GM19193 (cell line): ENCODE measurements around the gene CABCOCO1.

Experiments used
- POLR2A ChIP-seq: IDR thresholded peaks from 4 replicates; pipeline ENCODE4 v1.6.1; 2011; ENCODE audit not compliant: insufficient read depth, insufficient read length; ENCODE audit errors: extremely low read depth

The CABCOCO1 gene

DNA sequence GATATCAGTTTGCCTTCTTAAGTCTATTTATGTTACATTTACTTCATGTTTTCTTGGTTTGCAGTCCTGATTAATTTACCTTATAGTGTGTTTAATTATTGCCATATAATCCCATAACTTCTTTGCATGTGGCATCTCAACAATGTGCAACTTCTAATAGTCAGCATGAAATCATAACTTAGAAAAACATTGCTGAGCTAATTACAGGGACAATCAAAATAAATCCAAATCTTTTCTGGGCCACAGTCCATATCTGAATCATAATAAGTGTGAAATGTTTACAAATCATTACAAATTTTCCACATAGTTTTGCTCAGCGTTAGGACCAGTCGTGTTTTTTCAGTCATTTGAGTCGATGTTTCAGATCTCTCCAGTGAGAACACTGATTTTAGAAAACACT, 29.1 kb upstream of the CABCOCO1 start:
- no peak for TF ChIP-seq POLR2A

DNA sequence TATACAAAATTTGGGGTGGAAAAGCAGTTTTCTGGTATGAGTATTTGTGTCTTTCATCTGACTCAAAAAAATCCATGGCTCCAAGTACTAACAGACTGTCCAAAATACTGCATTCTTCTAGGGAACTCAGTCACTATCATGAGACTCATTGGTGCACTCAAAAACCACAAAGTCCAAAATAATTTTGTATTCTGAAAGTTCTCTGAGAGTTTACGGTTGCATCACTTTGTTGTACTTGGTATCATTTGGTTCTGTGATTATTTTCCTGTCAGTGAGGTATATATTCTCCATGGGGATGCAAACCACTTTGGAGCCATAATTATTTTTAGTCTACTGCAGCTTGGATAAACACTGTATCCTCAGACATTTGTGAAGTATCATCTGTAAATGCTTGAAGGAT, 28.0 kb upstream of the CABCOCO1 start:
- TF ChIP-seq POLR2A, result no peak

DNA sequence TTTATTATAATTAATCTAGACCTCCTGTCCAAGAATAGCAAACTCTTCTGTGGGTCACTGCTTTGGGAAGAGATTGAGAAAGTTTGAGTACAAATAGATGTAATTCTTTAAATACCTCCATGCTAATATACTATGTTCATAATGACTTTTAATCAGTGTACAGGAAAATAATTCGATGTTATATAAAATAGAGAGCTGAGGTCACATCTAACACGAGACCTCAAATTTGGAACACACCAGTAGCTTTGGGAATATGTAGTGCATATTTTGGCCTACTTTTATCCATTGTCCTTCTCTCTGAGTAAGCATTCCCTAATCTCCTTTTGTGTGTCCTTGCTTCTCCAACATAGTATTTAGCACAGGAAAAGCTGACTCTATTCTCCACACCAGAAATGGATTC, 27.3 kb upstream of the CABCOCO1 start:
- TF ChIP-seq POLR2A, result no peak

DNA sequence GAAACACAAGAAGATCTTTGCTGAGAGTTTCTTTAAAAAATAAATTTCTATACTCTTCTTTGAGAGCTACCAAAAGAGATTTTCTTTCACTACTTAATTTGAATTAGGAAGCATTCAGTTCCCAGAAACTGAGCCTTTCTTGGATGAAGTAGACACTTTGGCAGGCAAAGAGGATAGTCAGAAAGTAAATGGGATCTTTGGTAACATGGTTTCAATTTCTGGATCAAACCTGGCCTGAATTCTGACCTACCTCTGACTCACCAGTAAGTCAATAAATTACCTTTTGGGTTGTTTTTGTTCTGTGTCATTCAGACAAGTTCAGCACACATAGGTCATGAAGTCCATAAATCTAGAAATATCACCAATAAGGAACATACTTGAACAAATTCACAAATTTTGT, 26.8 kb upstream of the CABCOCO1 start:
- TF ChIP-seq POLR2A, result no peak

DNA sequence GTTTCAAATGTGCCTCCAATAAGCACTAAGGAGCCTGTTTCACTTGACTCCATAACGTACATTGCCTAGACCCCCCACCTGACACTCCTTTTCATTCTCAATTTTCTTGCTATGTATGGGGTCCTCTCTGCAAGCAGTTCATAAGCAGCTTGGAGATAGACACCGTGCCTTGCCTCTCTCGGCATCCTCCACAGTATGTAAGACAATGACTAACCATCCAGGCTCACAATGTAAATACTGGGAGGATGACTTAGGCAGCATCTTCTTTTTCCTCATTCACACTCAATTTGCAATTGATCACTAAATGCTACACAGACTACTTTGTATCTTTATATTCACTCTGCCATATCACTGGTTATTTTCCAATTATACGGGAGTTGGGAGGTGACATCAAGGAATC, 22.8 kb upstream of the CABCOCO1 start:
- no peak for TF ChIP-seq POLR2A

DNA sequence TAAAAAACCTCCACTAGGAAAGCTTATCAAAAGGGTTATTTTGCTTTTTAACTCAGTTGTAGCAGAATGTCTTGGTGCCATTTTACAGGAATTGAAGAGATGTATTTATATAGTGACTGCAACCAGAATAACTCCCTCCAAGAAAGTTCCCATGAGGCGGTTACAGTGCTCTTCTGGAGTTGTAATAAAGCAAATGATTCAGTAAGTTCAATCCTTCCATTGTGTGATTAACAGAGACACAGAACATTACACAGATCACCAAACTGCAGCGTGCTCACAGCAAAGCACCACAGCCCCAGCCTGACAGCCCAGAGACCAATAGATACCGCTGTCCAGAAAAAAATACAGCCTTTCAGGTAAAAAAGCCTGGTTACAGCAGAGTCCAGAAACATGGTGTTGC, 21.9 kb upstream of the CABCOCO1 start:
- no peak for TF ChIP-seq POLR2A

DNA sequence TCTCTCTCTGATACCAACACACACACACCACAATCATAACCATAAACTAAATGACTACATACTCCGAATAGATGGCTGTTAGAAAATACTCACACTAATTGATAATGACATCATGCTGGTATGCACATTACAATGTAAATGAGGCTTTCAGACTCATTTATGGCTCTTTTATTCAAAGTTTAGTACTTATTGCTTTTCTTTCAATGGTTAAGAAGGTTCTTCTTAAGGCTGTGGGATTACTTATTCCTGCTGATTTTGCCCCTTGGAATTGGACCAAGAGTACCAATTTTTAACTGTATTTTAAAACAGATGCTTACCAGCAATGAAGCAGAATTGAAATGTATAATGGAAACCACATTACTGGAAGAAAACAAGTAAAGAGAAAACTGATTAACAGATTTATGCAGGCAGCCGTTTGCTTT, 20.6 kb upstream of the CABCOCO1 start:
- TF ChIP-seq POLR2A, result no peak

DNA sequence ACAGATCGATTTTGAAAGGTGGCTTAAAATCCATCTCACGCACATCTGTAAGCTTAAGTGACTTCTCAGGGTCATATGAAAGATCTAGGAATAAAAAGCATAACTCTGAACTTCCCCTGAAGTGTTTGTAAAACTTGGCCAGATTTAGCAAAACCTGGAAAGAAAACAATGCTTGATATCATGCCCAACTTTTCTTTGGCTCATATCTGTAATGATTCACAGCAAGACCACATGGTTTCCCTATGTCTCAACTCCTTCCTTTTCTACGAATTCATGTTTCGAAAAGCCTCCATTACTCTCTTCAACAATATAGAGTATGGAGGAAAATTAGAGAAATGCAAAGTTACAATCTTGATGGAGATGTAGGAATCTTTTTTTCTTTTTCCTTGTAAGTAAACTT, 20.1 kb upstream of the CABCOCO1 start:
- TF ChIP-seq POLR2A, result no peak

DNA sequence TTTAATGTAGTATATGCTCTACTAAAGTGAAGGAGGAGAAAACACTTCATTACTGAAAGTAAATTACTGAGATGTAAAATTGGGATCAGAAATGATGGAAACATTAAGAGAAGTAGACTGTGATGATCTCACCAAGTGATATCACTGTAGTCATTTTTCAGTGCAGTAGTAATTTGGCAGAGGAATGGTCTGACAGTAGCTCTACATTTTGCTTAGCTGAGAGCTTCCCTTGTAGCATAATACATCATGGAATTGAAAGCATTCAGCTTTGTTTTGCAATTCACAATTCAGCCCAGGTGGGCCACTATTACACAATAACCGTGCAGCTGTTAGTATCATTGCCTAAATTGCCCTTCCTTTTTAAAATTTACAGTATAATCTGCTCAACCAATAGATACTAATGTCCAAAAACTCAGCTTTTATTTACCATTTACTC, 19.4 kb upstream of the CABCOCO1 start:
- TF ChIP-seq POLR2A, result no peak

DNA sequence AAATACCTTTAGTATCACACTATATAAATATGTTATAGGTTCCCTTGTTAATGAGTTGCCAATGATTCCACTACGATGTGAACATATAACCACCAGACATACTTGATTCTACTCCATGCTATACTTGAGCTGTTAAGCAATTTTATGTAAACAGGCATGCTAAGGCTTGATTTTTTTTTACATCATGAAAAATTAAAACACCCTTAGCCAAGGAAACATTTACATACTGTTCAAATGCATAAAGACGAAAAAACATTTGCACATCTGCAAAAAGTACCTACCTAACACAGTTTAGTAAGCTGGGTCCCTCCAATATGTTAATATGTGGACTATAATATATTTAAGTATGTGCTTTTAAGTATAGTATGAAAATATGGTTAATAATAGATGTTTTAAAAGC, 9.0 kb upstream of the CABCOCO1 start:
- TF ChIP-seq POLR2A, result no peak

DNA sequence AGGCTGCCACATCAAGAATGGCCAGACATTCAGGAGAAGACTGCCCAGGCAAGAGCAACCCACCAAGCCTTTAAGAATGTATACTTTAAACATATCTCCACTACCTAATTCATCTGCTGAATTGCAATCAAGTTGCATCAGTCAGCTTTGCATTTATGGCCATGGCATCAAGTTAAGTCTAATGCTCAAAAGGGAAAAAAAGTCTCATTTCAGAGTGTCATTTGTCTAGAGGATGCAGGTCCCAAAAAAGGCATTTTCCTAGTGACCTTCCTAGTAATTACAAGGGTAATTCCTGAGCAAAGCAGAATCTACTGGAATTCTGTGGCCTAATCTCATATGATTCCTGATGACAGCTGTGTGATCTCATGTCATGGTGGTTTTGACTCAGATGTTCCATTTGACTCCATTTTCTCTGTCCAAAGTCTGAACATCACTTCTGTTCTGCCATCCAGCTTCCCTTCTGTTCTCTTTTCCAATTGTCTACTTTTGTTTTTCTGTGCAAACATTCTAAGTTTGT, 7.3 kb upstream of the CABCOCO1 start:
- no peak for TF ChIP-seq POLR2A

DNA sequence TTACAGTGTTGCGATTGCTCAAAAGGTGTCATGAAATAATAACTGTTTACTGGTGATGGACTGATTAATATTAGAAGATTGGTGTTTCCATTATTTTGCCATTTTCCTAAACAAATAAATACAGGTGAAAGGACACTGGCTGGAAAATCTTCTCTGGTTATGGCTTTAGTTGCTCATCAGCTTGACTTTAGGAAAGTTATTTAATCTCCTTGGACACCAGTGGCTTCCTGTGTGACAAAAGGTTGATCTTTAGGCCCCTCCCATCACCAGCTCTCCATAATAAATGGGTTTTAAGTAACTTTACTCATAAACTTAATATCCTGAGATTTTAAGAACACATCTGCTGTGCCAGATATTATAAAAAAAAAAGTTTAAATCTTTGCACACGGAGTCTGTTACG, 737 bp downstream of the CABCOCO1 start:
- no peak for TF ChIP-seq POLR2A

DNA sequence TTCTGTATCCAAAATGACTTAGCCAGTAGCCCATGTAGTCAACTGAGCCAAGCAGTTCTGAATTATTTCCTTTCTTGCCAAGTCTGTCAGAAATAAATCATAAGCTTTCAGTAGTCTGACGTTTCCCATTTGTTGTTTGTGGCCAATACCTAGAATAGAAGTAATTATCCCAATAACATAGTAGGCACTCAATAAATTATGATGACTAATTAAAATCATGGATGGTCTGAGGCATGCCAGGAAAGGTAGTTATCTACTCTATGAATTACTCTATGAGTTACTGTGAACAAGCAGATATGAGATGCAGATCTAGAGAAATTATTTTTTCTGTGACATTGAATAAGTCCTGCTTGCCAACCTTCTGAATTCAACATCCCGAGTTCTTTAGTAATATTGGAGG, 2.3 kb downstream of the CABCOCO1 start:
- no peak for TF ChIP-seq POLR2A

DNA sequence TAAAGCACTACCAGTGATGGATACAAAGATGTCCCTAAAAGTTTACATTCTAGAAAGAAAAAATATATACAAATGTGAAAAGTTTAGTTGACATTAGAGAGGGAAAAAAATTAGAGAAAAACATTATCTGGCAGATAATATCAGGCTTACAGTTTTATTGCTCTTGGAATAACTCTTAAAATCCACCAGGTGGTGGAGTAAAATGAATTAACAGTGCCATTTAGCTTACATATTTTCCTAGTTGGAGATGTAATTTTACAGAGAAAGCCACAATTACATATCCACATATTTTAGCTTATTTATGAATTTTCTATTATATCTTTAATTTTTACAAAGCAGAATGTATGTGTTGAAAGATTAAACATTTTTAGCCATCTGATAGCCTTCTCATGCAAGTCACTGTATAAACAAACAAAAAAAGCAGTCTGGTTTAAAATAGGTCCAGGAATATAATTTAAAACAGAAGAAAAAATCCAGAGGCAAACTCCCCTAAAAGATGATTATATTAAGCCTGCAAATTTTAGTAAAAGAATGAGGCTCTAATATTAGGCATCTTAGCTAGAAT, 6.5 kb downstream of the CABCOCO1 start:
- TF ChIP-seq POLR2A, result no peak

DNA sequence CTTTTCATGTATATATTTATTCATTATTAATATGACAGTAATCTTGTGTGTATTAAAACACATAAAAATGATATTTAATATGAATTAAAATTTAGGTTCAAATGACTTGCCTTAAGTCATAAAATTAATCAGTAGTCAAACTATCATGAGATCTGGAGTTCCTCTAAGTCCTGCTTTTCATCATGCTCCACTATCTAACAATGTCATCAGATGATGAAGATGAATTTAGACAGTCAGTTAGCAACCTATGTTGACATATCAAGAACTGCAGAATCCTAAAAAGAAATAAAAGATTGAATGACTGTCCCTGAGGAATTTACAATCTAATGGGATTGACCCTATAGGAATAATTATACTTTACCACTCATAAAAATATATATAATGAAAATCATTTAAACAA, 7.1 kb downstream of the CABCOCO1 start:
- TF ChIP-seq POLR2A, result no peak

DNA sequence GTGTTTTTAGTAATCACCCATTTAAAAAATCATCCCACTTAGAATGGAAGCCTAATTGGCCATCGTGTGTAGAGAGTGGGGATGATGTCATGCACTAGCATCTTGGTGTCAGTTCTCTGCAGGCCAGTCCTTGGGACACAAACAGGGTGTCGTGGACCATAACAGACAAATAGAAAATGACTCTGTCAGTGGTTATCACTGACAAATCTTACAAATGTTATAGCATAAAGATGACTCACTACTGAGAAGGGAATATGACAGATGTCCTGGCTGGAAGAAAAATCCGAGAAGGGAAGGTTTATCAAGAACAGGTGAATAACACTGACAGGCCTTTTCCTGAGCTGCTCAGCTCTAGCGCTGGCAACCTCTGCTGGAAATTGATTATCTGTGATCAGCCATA, 10.6 kb downstream of the CABCOCO1 start:
- TF ChIP-seq POLR2A, result no peak

DNA sequence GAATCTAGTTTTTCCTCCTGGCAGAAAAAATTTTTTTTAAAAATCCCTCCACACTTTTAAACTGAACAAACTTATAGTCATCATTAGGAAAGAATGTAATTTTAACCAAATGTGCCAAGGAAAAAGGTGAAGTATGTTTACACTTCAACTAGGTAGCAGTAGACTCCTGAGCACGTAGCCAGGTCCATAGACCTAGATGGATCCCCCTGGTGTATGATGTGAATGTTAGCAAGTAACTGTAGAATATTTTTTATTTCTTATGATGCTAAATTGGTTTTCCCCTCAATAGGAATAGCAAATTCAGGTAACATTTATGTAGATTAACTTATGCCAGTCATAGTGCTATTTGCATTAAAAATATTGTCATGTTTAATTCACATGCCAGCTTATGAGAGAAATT, 19.6 kb downstream of the CABCOCO1 start:
- no peak for TF ChIP-seq POLR2A
